Skin of body (tissue), 3 donors: ENCODE data around the gene FRAT1. TPM values are rescaled to one million over a fixed set of nuclear protein-coding genes. Genes with fewer than 3 reads are reported as not detected.

Experiments
- DNase-seq: peaks from one replicate; lab custom pipeline; 2025; lab: John Stamatoyannopoulos, UW
- small RNA-seq: library from RNA; depleted of rRNA; stranded (forward); fragments of <200 nt; gene quantifications from one replicate; pipeline ENCODE3, GENCODE V24; 2014; ENCODE audit warnings: low replicate concordance
- total RNA-seq: library from RNA; depleted of rRNA; stranded (reverse); fragments of >200 nt; gene quantifications from one replicate; pipeline ENCODE4 v1.2.3, GENCODE V29; 2014

Gene FRAT1
- total RNA-seq, 1 donor from 2014 or later = 1.1 TPM

GRCh38 chr10:97365761-97366351, 46.8 kb downstream of the FRAT1 start:
- no peak for DNase-seq

- no peak for DNase-seq
These were observed 47.5 kb downstream of the FRAT1 start for GRCh38 chr10:97366572-97366971.

GRCh38 chr10:97367126-97367649, 48.1 kb downstream of the FRAT1 start:
- DNase-seq = no peak

Small RNA genes lying within 50 kb of the gene (small RNA-seq; reads per million reads assigned to genes)
- not detected for gene RF00017

Other genes with a start within 250 kb of the FRAT1 start
- gene SLIT1, start 133.3 kb upstream of the FRAT1 start, total RNA-seq = 0.59 TPM
- 16.0 TPM for gene ARHGAP19, start 26.6 kb upstream of the FRAT1 start, total RNA-seq
- gene FRAT2, start 15.5 kb downstream of the FRAT1 start, total RNA-seq = 10.7 TPM
- 14.3 TPM for gene RRP12, start 82.1 kb downstream of the FRAT1 start, total RNA-seq
- 94.6 TPM for gene PGAM1, start 106.9 kb downstream of the FRAT1 start, total RNA-seq
- gene EXOSC1, start 126.7 kb downstream of the FRAT1 start, total RNA-seq = 21.0 TPM
- 20.7 TPM for gene ZDHHC16, start 126.9 kb downstream of the FRAT1 start, total RNA-seq
- 48.7 TPM for gene MMS19, start 179.2 kb downstream of the FRAT1 start, total RNA-seq
- gene UBTD1, start 179.7 kb downstream of the FRAT1 start, total RNA-seq = 5.6 TPM